ENCODE results near the gene CTIF. TPM values are rescaled to one million over a fixed set of nuclear protein-coding genes. Genes with fewer than 3 reads are reported as not detected.

The CTIF gene
- total RNA-seq, 4 donors from 2014 or later, result 16.6 to 116 (median 34.5) TPM

DNA sequence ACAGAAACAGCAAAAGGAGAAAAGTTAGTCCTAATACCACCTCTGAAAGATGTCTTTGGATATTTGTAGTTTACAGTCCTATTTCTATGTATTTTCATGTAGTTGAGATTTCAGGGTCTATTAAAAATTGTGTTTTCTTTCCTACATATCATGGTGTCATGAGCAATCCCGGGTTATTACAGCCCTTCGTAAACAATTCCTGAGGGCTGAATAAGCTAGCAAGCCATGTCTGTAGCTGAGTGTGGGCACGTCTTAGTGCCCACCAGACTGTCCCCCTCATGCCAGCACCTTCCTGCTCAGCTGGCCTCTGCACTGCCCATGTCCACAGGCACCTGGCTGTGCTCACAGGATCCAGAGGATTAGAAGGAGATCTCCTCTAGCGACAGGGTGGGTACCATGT, 60.6 kb downstream of the CTIF start:
- Histone ChIP-seq H3K36me3 (no peaks in the 10 kb centered on the region), H3K4me3 (no peak overlapping the region), H3K27ac (no peak overlapping the region), H3K9me3 (no peaks in the 10 kb centered on the region), H3K4me1 (no peaks in the 10 kb centered on the region), H3K27me3 (no peaks in the 10 kb centered on the region)
- DNase-seq, result no peak
- TF ChIP-seq, protein P1, sequence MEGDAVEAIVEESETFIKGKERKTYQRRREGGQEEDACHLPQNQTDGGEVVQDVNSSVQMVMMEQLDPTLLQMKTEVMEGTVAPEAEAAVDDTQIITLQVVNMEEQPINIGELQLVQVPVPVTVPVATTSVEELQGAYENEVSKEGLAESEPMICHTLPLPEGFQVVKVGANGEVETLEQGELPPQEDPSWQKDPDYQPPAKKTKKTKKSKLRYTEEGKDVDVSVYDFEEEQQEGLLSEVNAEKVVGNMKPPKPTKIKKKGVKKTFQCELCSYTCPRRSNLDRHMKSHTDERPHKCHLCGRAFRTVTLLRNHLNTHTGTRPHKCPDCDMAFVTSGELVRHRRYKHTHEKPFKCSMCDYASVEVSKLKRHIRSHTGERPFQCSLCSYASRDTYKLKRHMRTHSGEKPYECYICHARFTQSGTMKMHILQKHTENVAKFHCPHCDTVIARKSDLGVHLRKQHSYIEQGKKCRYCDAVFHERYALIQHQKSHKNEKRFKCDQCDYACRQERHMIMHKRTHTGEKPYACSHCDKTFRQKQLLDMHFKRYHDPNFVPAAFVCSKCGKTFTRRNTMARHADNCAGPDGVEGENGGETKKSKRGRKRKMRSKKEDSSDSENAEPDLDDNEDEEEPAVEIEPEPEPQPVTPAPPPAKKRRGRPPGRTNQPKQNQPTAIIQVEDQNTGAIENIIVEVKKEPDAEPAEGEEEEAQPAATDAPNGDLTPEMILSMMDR (IDR thresholded peaks at IDR 0.05), result no peak
- TF ChIP-seq POLR2A (IDR thresholded peaks at IDR 0.05), result no peak

DNA sequence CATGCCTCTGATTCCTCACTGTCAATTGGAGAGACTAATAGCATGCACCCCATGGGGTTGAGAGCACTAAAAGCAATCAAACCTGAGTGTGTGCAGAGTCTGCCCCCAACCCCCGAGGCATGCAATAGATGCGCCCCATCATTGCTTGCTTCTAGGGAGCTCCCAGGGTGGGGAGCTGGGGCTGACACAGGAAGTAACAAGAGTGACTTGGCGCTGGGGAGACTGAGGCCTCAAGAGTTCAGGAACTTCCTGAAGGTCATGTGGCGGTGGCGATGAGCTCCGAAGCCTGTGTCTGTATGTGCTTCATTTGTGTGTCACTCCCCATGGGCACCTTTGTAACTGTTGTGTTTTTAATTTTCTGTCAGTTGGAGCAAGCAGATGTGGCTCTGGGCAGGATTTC, 61.2 kb downstream of the CTIF start:
- TF ChIP-seq, protein P1 (IDR thresholded peaks at IDR 0.05), result no peak
- no peak for TF ChIP-seq POLR2A (IDR thresholded peaks at IDR 0.05)
- no peaks in the 10 kb centered on the region for H3K27me3 ChIP-seq
- H3K4me1 ChIP-seq, result no peaks in the 10 kb centered on the region
- H3K36me3 ChIP-seq, result no peaks in the 10 kb centered on the region
- H3K27ac ChIP-seq, result no peak overlapping the region
- no peak overlapping the region for H3K4me3 ChIP-seq
- H3K9me3 ChIP-seq, result no peaks in the 10 kb centered on the region
- no peak for DNase-seq

DNA sequence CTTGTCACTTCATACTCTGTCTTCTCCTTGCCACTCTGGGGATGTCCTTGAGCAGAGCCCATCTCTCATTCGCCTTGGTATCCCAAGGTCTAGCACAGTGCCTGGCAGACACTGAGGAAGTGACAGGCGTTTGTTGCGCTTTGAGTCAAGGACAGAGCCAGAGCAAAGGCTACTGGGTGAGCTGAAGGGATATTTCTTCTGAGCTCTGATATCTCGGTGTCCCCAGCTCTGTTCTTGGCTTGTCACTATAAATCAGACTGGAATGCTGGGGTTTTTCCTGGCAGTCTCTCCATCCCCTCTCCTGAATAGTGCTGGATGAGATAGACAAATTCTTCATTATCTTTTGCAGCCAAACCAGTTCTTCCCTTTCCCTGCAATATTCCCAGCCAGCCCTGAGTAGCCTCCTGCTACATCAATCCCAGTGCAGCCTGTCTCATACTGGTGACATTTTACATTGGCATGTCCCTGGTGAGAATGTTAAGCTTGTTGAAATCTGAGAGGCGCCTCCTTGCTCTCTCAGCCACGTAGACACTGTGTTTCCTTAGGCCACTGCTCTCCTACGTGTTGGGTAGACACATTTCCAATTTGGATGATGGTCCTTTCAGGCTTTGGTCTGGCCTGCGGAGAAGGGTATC, 61.7 kb downstream of the CTIF start:
- Histone ChIP-seq H3K9me3 (no peaks in the 10 kb centered on the region), H3K4me3 (no peak overlapping the region), H3K4me1 (no peaks in the 10 kb centered on the region), H3K36me3 (no peaks in the 10 kb centered on the region), H3K27ac (no peak overlapping the region), H3K27me3 (no peaks in the 10 kb centered on the region)
- no peak for DNase-seq
- no peak for TF ChIP-seq POLR2A (IDR thresholded peaks at IDR 0.05)
- TF ChIP-seq, protein P1 (IDR thresholded peaks at IDR 0.05), result no peak

DNA sequence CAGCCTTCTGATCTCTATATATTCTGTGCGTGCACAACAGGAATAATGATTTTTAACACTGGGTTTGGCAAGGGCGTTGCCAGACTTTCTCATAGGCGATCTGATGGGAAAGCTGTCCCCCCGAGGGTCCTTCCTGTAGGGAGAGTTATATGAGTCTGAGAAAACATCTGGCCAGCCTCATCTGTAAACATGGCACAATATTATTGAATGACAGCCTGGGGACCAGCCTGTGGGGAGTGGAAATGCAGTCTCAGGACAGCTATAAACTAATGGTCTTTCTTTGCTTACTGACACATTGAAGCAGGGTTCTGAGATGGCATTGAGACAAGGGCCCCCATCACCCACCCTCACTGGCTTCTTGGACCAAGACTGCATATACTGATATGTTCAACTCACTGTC, 62.5 kb downstream of the CTIF start:
- H3K9me3 ChIP-seq, result no peaks in the 10 kb centered on the region

DNA sequence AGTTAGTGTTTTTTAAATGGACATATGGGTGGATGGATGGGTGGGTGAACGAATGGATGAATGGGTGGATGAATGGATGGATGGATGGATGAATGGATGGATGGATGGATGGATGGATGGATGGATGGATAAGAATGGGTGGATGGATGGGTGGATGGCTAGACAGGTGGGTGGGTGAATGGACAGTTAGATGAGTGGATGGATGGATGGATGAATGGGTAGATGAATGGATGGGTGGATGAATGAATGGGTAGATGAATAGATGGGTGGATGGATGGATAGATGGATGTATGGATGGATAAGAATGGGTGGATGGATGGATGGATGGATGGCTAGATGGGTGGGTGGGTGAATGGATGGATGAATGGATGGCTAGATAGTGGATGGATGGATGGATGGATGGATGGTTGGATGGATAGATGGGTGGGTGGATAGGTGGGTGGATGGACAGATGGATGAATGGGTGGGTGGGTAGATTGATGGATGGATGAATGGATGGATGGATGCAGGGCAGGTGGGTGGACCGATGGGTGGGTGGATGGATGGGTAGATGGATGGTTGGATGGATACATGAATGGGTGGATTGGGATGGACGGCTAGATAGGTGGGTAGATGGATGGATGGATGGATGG, 64.0 kb downstream of the CTIF start:
- DNase-seq, result no peak
- H3K9me3 ChIP-seq, result no peaks in the 10 kb centered on the region
- H3K27ac ChIP-seq, result no peak overlapping the region
- no peaks in the 10 kb centered on the region for H3K27me3 ChIP-seq
- H3K36me3 ChIP-seq, result no peaks in the 10 kb centered on the region
- no peak overlapping the region for H3K4me3 ChIP-seq
- H3K4me1 ChIP-seq, result peaks cover 0 to 7% (median 0%) of the 10 kb centered on the region in 4 donors
- no peak for TF ChIP-seq POLR2A (IDR thresholded peaks at IDR 0.05)
- TF ChIP-seq, protein P1 (IDR thresholded peaks at IDR 0.05), result no peak

More for the DNA sequence above, 62.5 kb downstream of the CTIF start:
- no peaks in the 10 kb centered on the region for H3K36me3 ChIP-seq
- H3K27ac ChIP-seq, result no peak overlapping the region
- DNase-seq, result no peak
- no peaks in the 10 kb centered on the region for H3K27me3 ChIP-seq
- no peaks in the 10 kb centered on the region for H3K4me1 ChIP-seq
- no peak overlapping the region for H3K4me3 ChIP-seq
- no peak for TF ChIP-seq POLR2A (IDR thresholded peaks at IDR 0.05)
- TF ChIP-seq, protein P1 (IDR thresholded peaks at IDR 0.05), result no peak
